Right lobe of liver (tissue), 4 donors: Measurements from ENCODE around the gene CPLX3.

Source experiments
- POLR2A ChIP-seq: fragments of 450-650 bp; IDR thresholded peaks from one replicate; pipeline ENCODE4 v1.6.1; 2017; ENCODE audit warnings: antibody characterized with exemption, mild to moderate bottlenecking
- TF ChIP-seq, protein P1 (sequence below), 4 donors: fragments of 200-600 bp in 3 of 4; fragments of 450-650 bp in 1 of 4; IDR thresholded peaks; one replicate each; pipeline versions ENCODE4 v1.5.1 to v1.8.0; 2016 to 2022; ENCODE audit warnings: antibody characterized with exemption in 4 of 4, mild to moderate bottlenecking in 2 of 4
- donor health status: DM: no; HTN: no; CAD: no.
- donor health status: DM: no; HTN: no; CAD: no.
- donor health status: DM: no; HTN: yes; CAD: no.

DNA sequence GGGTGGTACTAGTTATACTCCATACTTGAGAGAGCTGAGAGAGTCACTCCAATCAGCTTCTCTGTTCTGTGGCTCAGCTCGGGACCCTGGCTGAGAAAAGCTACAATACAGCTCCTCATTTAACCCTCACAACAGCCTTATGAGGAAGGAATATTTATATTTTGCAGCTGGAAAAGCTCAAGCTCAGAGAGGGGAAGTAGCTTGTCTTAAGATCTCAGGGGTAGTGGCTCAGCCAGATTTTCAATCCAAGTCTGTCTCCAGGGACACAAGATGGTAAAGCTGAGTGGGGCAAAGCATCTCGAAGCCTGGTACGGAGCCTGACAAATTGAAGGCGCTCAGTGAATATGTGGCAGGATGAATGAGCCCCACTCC is 31.9 kb downstream of the CPLX3 start:
- TF ChIP-seq, protein P1, sequence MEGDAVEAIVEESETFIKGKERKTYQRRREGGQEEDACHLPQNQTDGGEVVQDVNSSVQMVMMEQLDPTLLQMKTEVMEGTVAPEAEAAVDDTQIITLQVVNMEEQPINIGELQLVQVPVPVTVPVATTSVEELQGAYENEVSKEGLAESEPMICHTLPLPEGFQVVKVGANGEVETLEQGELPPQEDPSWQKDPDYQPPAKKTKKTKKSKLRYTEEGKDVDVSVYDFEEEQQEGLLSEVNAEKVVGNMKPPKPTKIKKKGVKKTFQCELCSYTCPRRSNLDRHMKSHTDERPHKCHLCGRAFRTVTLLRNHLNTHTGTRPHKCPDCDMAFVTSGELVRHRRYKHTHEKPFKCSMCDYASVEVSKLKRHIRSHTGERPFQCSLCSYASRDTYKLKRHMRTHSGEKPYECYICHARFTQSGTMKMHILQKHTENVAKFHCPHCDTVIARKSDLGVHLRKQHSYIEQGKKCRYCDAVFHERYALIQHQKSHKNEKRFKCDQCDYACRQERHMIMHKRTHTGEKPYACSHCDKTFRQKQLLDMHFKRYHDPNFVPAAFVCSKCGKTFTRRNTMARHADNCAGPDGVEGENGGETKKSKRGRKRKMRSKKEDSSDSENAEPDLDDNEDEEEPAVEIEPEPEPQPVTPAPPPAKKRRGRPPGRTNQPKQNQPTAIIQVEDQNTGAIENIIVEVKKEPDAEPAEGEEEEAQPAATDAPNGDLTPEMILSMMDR (IDR thresholded peaks at IDR 0.05), result no peak
- no peak for TF ChIP-seq POLR2A
